ENCODE results near the gene GSTM3. TPM values are rescaled to one million over a fixed set of nuclear protein-coding genes. Genes with fewer than 3 reads are reported as not detected.

GSTM3 gene
- total RNA-seq, 1 experiment from 2014 or later = not detected

GRCh38 chr1:109777980-109778625, 37.3 kb upstream of the GSTM3 start:
- Histone ChIP-seq H3K36me3 (ENCODE audit: insufficient read depth, low read length) (no peaks in the 10 kb centered on the region), H3K27ac (ENCODE audit: low read length) (no peak overlapping the region), H3K4me1 (ENCODE audit: low read length) (no peaks in the 10 kb centered on the region), H3K27me3 (ENCODE audit: low read length) (no peaks in the 10 kb centered on the region), H3K9me2 (replicated peaks; ENCODE audit: insufficient read depth, low read length) (no peaks in the 10 kb centered on the region), H4K20me1 (ENCODE audit: insufficient read depth, low read depth, low read length) (no peaks in the 10 kb centered on the region), H3K4me3 (ENCODE audit: low read length) (no peak overlapping the region), H3K4me2 (ENCODE audit: low read depth, low read length, poor library complexity, severe bottlenecking) (no peak overlapping the region), H3K9ac (ENCODE audit: low read length) (no peak overlapping the region), H2AFZ (ENCODE audit: low read length) (no peak overlapping the region), H3K9me3 (ENCODE audit: low read length) (no peaks in the 10 kb centered on the region), H3K79me2 (ENCODE audit: low read length) (no peaks in the 10 kb centered on the region)
- no peak for DNase-seq

GRCh38 chr1:109777436-109777835, 36.6 kb upstream of the GSTM3 start:
- H3K27ac ChIP-seq (ENCODE audit: low read length) = no peak overlapping the region
- H4K20me1 ChIP-seq (ENCODE audit: insufficient read depth, low read depth, low read length) = no peaks in the 10 kb centered on the region
- H3K27me3 ChIP-seq (ENCODE audit: low read length) = no peaks in the 10 kb centered on the region
- no peaks in the 10 kb centered on the region for H3K4me1 ChIP-seq (ENCODE audit: low read length)
- no peaks in the 10 kb centered on the region for H3K36me3 ChIP-seq (ENCODE audit: insufficient read depth, low read length)
- no peak overlapping the region for H3K9ac ChIP-seq (ENCODE audit: low read length)
- no peak for DNase-seq
- no peaks in the 10 kb centered on the region for H3K9me3 ChIP-seq (ENCODE audit: low read length)
- H3K4me2 ChIP-seq (ENCODE audit: low read depth, low read length, poor library complexity, severe bottlenecking) = no peak overlapping the region
- no peak overlapping the region for H3K4me3 ChIP-seq (ENCODE audit: low read length)
- no peaks in the 10 kb centered on the region for H3K79me2 ChIP-seq (ENCODE audit: low read length)
- H2AFZ ChIP-seq (ENCODE audit: low read length) = no peak overlapping the region
- no peaks in the 10 kb centered on the region for H3K9me2 ChIP-seq (replicated peaks; ENCODE audit: insufficient read depth, low read length)

- H3K9me2 ChIP-seq (replicated peaks; ENCODE audit: insufficient read depth, low read length) = no peaks in the 10 kb centered on the region
- H4K20me1 ChIP-seq (ENCODE audit: insufficient read depth, low read depth, low read length) = no peaks in the 10 kb centered on the region
- H3K36me3 ChIP-seq (ENCODE audit: insufficient read depth, low read length) = no peaks in the 10 kb centered on the region
- H3K4me2 ChIP-seq (ENCODE audit: low read depth, low read length, poor library complexity, severe bottlenecking) = no peak overlapping the region
- H3K79me2 ChIP-seq (ENCODE audit: low read length) = no peaks in the 10 kb centered on the region
- H3K27me3 ChIP-seq (ENCODE audit: low read length) = no peaks in the 10 kb centered on the region
- no peak overlapping the region for H3K9ac ChIP-seq (ENCODE audit: low read length)
- H3K9me3 ChIP-seq (ENCODE audit: low read length) = no peaks in the 10 kb centered on the region
- no peak overlapping the region for H3K4me3 ChIP-seq (ENCODE audit: low read length)
- DNase-seq = peak; percentile 91
- H3K27ac ChIP-seq (ENCODE audit: low read length) = no peak overlapping the region
- H2AFZ ChIP-seq (ENCODE audit: low read length) = no peak overlapping the region
- no peaks in the 10 kb centered on the region for H3K4me1 ChIP-seq (ENCODE audit: low read length)
These were observed 36.1 kb upstream of the GSTM3 start for GRCh38 chr1:109776911-109777310.

GRCh38 chr1:109776206-109776835, 35.5 kb upstream of the GSTM3 start:
- DNase-seq = no peak
- no peak overlapping the region for H3K4me3 ChIP-seq (ENCODE audit: low read length)
- H2AFZ ChIP-seq (ENCODE audit: low read length) = no peak overlapping the region
- H3K9me2 ChIP-seq (replicated peaks; ENCODE audit: insufficient read depth, low read length) = no peaks in the 10 kb centered on the region
- H3K27me3 ChIP-seq (ENCODE audit: low read length) = no peaks in the 10 kb centered on the region
- H3K9ac ChIP-seq (ENCODE audit: low read length) = no peak overlapping the region
- H4K20me1 ChIP-seq (ENCODE audit: insufficient read depth, low read depth, low read length) = no peaks in the 10 kb centered on the region
- H3K9me3 ChIP-seq (ENCODE audit: low read length) = no peaks in the 10 kb centered on the region
- no peaks in the 10 kb centered on the region for H3K4me1 ChIP-seq (ENCODE audit: low read length)
- H3K4me2 ChIP-seq (ENCODE audit: low read depth, low read length, poor library complexity, severe bottlenecking) = no peak overlapping the region
- no peaks in the 10 kb centered on the region for H3K36me3 ChIP-seq (ENCODE audit: insufficient read depth, low read length)
- no peak overlapping the region for H3K27ac ChIP-seq (ENCODE audit: low read length)
- H3K79me2 ChIP-seq (ENCODE audit: low read length) = no peaks in the 10 kb centered on the region

- Histone ChIP-seq H3K27me3 (ENCODE audit: low read length) (no peaks in the 10 kb centered on the region), H3K4me3 (ENCODE audit: low read length) (no peak overlapping the region), H2AFZ (ENCODE audit: low read length) (no peak overlapping the region), H3K4me1 (ENCODE audit: low read length) (no peaks in the 10 kb centered on the region), H4K20me1 (ENCODE audit: insufficient read depth, low read depth, low read length) (no peaks in the 10 kb centered on the region), H3K79me2 (ENCODE audit: low read length) (no peaks in the 10 kb centered on the region), H3K4me2 (ENCODE audit: low read depth, low read length, poor library complexity, severe bottlenecking) (no peak overlapping the region), H3K27ac (ENCODE audit: low read length) (no peak overlapping the region), H3K9me3 (ENCODE audit: low read length) (no peaks in the 10 kb centered on the region), H3K36me3 (ENCODE audit: insufficient read depth, low read length) (no peaks in the 10 kb centered on the region), H3K9me2 (replicated peaks; ENCODE audit: insufficient read depth, low read length) (no peaks in the 10 kb centered on the region), H3K9ac (ENCODE audit: low read length) (no peak overlapping the region)
- no peak for DNase-seq
These were observed 34.6 kb upstream of the GSTM3 start for GRCh38 chr1:109775398-109775797.

- H3K4me2 ChIP-seq (ENCODE audit: low read depth, low read length, poor library complexity, severe bottlenecking) = no peak overlapping the region
These were observed 33.2 kb upstream of the GSTM3 start for GRCh38 chr1:109773900-109774485.

GRCh38 chr1:109773203-109773899, 32.5 kb upstream of the GSTM3 start:
- H3K36me3 ChIP-seq (ENCODE audit: insufficient read depth, low read length) = no peaks in the 10 kb centered on the region
- no peak overlapping the region for H3K4me3 ChIP-seq (ENCODE audit: low read length)
- no peaks in the 10 kb centered on the region for H3K27me3 ChIP-seq (ENCODE audit: low read length)
- H4K20me1 ChIP-seq (ENCODE audit: insufficient read depth, low read depth, low read length) = no peaks in the 10 kb centered on the region
- no peak overlapping the region for H3K9ac ChIP-seq (ENCODE audit: low read length)
- peak; percentile 92 for DNase-seq
- H3K9me3 ChIP-seq (ENCODE audit: low read length) = no peaks in the 10 kb centered on the region
- H3K4me2 ChIP-seq (ENCODE audit: low read depth, low read length, poor library complexity, severe bottlenecking) = no peak overlapping the region
- no peaks in the 10 kb centered on the region for H3K4me1 ChIP-seq (ENCODE audit: low read length)
- H3K79me2 ChIP-seq (ENCODE audit: low read length) = no peaks in the 10 kb centered on the region
- H3K27ac ChIP-seq (ENCODE audit: low read length) = no peak overlapping the region
- H2AFZ ChIP-seq (ENCODE audit: low read length) = no peak overlapping the region
- H3K9me2 ChIP-seq (replicated peaks; ENCODE audit: insufficient read depth, low read length) = no peaks in the 10 kb centered on the region

More at GRCh38 chr1:109773900-109774485, 33.2 kb upstream of the GSTM3 start:
- no peak overlapping the region for H3K27ac ChIP-seq (ENCODE audit: low read length)
- DNase-seq = no peak
- H3K9me2 ChIP-seq (replicated peaks; ENCODE audit: insufficient read depth, low read length) = no peaks in the 10 kb centered on the region
- no peaks in the 10 kb centered on the region for H3K27me3 ChIP-seq (ENCODE audit: low read length)
- no peak overlapping the region for H2AFZ ChIP-seq (ENCODE audit: low read length)
- no peaks in the 10 kb centered on the region for H3K36me3 ChIP-seq (ENCODE audit: insufficient read depth, low read length)
- H4K20me1 ChIP-seq (ENCODE audit: insufficient read depth, low read depth, low read length) = no peaks in the 10 kb centered on the region
- no peaks in the 10 kb centered on the region for H3K4me1 ChIP-seq (ENCODE audit: low read length)
- no peak overlapping the region for H3K9ac ChIP-seq (ENCODE audit: low read length)
- no peak overlapping the region for H3K4me3 ChIP-seq (ENCODE audit: low read length)
- no peaks in the 10 kb centered on the region for H3K9me3 ChIP-seq (ENCODE audit: low read length)
- H3K79me2 ChIP-seq (ENCODE audit: low read length) = no peaks in the 10 kb centered on the region

GRCh38 chr1:109772658-109773202, 31.9 kb upstream of the GSTM3 start:
- Histone ChIP-seq H4K20me1 (ENCODE audit: insufficient read depth, low read depth, low read length) (no peaks in the 10 kb centered on the region), H3K36me3 (ENCODE audit: insufficient read depth, low read length) (no peaks in the 10 kb centered on the region), H3K4me3 (ENCODE audit: low read length) (no peak overlapping the region), H3K4me2 (ENCODE audit: low read depth, low read length, poor library complexity, severe bottlenecking) (no peak overlapping the region), H3K27ac (ENCODE audit: low read length) (no peak overlapping the region), H2AFZ (ENCODE audit: low read length) (no peak overlapping the region), H3K4me1 (ENCODE audit: low read length) (no peaks in the 10 kb centered on the region), H3K9ac (ENCODE audit: low read length) (no peak overlapping the region), H3K9me2 (replicated peaks; ENCODE audit: insufficient read depth, low read length) (no peaks in the 10 kb centered on the region), H3K27me3 (ENCODE audit: low read length) (no peaks in the 10 kb centered on the region), H3K9me3 (ENCODE audit: low read length) (no peaks in the 10 kb centered on the region), H3K79me2 (ENCODE audit: low read length) (no peaks in the 10 kb centered on the region)
- no peak for DNase-seq
